Prostate gland (tissue), 2 donors: ENCODE data around the gene PPFIA3. TPM values are rescaled to one million over a fixed set of nuclear protein-coding genes. Genes with fewer than 3 reads are reported as not detected.
A peak's percentile ranks its signal among the peaks of the same experiment; 100 is the strongest.
"Not testable (repeated sequence)": the region's sequence is repeated elsewhere in the genome, so short reads cannot be mapped to it uniquely, and the experiment has no call there.

Source experiments
- DNase-seq: peaks from one replicate; pipeline ENCODE4 v3.0.0-alpha.2; 2019; ENCODE audit warnings: low spot score
- H3K27ac ChIP-seq, 2 donors: fragments of 200-600 bp; sonication (generic); 2 replicates each; pipeline ENCODE4 v1.5.1; 2017 to 2019
- H3K27me3 ChIP-seq: fragments of 200-600 bp; sonication (generic); replicated peaks from 2 replicates; pipeline ENCODE4 v1.5.1; 2019; ENCODE audit not compliant: insufficient read depth
- H3K36me3 ChIP-seq, 2 donors: fragments of 200-600 bp; sonication (generic); 1 replicate in 1 of 2; 2 replicates in 1 of 2; pipeline versions ENCODE4 v1.5.1 to v1.8.1; 2017 to 2019
- H3K4me1 ChIP-seq: fragments of 200-600 bp; sonication (generic); replicated peaks from 2 replicates; pipeline ENCODE4 v1.5.1; 2019
- H3K4me3 ChIP-seq, 2 donors: fragments of 200-600 bp; sonication (generic); 2 replicates each; pipeline ENCODE4 v1.5.1; 2017 to 2019
- H3K9me3 ChIP-seq: fragments of 200-600 bp; sonication (generic); 2 replicates; pipeline ENCODE4 v1.5.1; 2017
- POLR2A ChIP-seq: fragments of 450-650 bp; IDR thresholded peaks from one replicate; pipeline ENCODE4 v1.6.1; 2016; ENCODE audit warnings: antibody characterized with exemption, mild to moderate bottlenecking
- POLR2AphosphoS5 ChIP-seq: sonication (generic); formaldehyde crosslinking; IDR thresholded peaks from one replicate; pipeline ENCODE4 v1.6.1; 2017; ENCODE audit warnings: antibody characterized with exemption
- WGBS: methylation state at CpG from one replicate; pipeline ENCODE4 v1.1.5; 2018; 5-methylcytosine and 5-hydroxymethylcytosine counted together
- intact Hi-C: fragments of 100-400 bp; cut with DNase I; formaldehyde crosslinking; loops from one replicate; pipeline ENCODE4 v1.14.2; 2022
- total RNA-seq, 2 donors: library from RNA; depleted of rRNA; stranded (reverse); fragments of >200 nt; gene quantifications; one replicate each; pipeline ENCODE4 v1.1.0, GENCODE V29; 2016
- TF ChIP-seq, protein P1 (sequence below), 4 experiments: fragments of 200-600 bp in 2 of 4; fragments of 450-650 bp in 2 of 4; sonication (generic) in 2 of 4; IDR thresholded peaks; 1 replicate in 3 of 4; 2 replicates in 1 of 4; pipeline ENCODE4 v1.5.1; 2016 to 2019; ENCODE audit warnings: antibody characterized with exemption in 4 of 4, mild to moderate bottlenecking in 2 of 4, moderate library complexity in 2 of 4

PPFIA3 gene
- total RNA-seq, 2 donors from 2014 or later, result 12.3 to 18.2 TPM

DNA sequence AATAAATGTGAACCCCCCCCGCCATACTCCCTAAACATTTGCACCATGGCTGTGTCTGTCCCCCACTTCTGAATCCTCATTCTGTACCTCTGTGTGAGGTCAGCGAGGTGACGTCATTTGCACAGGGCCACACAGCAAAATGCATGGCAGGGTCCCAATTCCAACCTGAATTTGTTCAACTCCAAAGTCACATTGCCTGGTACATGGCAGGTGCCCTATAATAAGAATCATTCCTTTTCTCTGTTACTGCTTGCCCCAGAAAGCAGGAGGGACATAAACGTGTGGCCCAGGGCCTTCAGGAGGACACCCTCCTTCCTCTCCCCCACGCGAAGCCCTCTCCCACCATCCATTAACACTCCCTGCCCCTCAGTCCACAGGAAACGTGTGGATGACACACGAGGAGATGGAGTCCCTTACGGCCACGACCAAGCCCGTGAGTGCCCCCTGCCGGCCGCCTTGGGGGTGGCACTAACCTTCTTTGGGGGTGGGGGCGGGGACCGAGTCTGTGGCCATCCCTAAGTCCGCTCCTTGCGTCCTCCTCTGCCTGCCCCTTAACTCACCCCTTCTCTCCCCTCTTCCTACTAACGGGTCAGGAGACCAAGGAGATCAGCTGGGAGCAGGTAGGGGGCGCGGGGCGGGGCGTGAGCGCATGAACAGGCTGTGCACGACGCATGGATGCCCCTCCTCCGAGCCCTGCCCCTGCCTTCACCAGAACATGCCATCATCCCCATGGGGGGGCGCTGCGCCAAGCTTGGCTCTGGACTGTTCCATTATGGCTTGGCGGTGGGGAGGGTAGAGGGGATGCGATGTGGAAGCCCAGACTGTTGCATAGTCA is 26.4 kb downstream of the PPFIA3 start:
- 8% methylated on average over 30 of the region's 30 CpGs for WGBS
- no peak overlapping the region for H3K4me3 ChIP-seq
- TF ChIP-seq POLR2AphosphoS5, result peak; percentile 43
- TF ChIP-seq, protein P1, sequence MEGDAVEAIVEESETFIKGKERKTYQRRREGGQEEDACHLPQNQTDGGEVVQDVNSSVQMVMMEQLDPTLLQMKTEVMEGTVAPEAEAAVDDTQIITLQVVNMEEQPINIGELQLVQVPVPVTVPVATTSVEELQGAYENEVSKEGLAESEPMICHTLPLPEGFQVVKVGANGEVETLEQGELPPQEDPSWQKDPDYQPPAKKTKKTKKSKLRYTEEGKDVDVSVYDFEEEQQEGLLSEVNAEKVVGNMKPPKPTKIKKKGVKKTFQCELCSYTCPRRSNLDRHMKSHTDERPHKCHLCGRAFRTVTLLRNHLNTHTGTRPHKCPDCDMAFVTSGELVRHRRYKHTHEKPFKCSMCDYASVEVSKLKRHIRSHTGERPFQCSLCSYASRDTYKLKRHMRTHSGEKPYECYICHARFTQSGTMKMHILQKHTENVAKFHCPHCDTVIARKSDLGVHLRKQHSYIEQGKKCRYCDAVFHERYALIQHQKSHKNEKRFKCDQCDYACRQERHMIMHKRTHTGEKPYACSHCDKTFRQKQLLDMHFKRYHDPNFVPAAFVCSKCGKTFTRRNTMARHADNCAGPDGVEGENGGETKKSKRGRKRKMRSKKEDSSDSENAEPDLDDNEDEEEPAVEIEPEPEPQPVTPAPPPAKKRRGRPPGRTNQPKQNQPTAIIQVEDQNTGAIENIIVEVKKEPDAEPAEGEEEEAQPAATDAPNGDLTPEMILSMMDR (IDR thresholded peaks at IDR 0.05), result peak; percentile 75 to 92 (median 79)
- TF ChIP-seq POLR2A, result no peak

DNA sequence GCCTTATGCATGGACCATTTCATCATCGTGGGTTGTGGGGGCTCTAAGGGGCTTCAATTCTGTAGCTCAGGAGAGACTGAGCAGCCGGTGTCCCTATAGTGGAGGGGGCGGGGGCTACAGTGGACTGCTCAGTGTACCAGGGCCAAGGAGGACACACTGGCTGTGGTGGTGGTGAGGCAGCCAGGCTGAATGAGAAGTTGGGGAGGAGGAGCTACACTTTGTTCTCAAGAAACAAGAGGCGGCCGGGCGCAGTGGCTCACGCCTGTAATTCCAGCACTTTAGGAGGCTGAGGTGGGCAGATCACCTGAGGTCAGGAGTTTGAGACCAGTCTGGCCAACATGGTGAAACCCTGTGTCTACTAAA is 27.0 kb downstream of the PPFIA3 start:
- H3K4me1 ChIP-seq, result peaks cover 13% of the 10 kb centered on the region
- 28% methylated on average over 7 of the region's 7 CpGs for WGBS
- intact Hi-C loops, result loop anchor here (5.0 kb wide), 2 partner anchors 49 to 51 kb away; no protein-coding TSS in a partner anchor
- H3K27ac ChIP-seq, result peak overlapping the region; percentile 26 to 33
- not testable (repeated sequence) for H3K36me3 ChIP-seq, H3K27me3 ChIP-seq, DNase-seq, H3K9me3 ChIP-seq, H3K4me3 ChIP-seq

More for the DNA sequence above, 26.4 kb downstream of the PPFIA3 start:
- DNase-seq, result peak; percentile 67
- Histone ChIP-seq H3K27me3 (no peaks in the 10 kb centered on the region), H3K4me1 (peaks cover 13% of the 10 kb centered on the region), H3K27ac (peak overlapping the region in 1 of 2 donors; percentile 33), H3K9me3 (no peaks in the 10 kb centered on the region), H3K36me3 (no peaks in the 10 kb centered on the region)
- intact Hi-C loops, result loop anchor here (5.0 kb wide), 2 partner anchors 48 to 52 kb away; no protein-coding TSS in a partner anchor

DNA sequence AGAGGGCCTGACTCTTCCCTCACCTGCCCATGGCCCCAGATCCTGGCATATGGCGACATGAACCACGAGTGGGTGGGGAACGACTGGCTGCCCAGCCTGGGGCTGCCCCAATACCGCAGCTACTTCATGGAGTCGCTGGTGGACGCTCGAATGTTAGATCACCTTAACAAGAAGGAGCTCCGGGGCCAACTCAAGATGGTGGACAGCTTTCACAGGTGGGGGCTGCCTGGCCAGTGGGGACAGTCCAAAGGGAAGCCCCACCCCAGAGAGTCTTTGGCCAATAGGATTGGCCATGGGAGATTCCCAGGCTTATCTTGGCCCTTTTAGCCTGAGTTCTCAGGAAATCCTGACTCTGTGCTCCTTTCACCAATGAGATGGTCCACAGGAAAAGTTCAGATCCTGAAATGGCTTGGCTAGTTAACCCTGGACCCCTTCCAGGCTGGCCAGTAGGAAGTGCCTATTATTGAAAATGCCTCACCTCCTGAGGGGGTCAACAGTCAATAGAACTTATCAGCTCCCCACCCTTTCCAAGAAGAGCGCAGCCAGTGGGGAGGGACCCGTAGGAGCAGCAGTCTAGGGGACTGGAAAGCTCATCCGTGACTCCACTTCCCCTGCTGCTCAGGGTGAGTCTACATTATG is 28.8 kb downstream of the PPFIA3 start:
- Histone ChIP-seq H3K4me1 (peaks cover 13% of the 10 kb centered on the region), H3K36me3 (no peaks in the 10 kb centered on the region), H3K9me3 (no peaks in the 10 kb centered on the region), H3K27me3 (no peaks in the 10 kb centered on the region), H3K4me3 (peak overlapping the region; percentile 73 to 77), H3K27ac (peak overlapping the region; percentile 90 to 97)
- DNase-seq, result no peak
- TF ChIP-seq, protein P1 (IDR thresholded peaks at IDR 0.05), result no peak
- TF ChIP-seq POLR2AphosphoS5 (no peak), POLR2A (no peak)
- 71% methylated on average over 11 of the region's 11 CpGs for WGBS
- intact Hi-C loops, result loop anchor here (5.0 kb wide), 2 partner anchors 49 to 51 kb away; no protein-coding TSS in a partner anchor

DNA sequence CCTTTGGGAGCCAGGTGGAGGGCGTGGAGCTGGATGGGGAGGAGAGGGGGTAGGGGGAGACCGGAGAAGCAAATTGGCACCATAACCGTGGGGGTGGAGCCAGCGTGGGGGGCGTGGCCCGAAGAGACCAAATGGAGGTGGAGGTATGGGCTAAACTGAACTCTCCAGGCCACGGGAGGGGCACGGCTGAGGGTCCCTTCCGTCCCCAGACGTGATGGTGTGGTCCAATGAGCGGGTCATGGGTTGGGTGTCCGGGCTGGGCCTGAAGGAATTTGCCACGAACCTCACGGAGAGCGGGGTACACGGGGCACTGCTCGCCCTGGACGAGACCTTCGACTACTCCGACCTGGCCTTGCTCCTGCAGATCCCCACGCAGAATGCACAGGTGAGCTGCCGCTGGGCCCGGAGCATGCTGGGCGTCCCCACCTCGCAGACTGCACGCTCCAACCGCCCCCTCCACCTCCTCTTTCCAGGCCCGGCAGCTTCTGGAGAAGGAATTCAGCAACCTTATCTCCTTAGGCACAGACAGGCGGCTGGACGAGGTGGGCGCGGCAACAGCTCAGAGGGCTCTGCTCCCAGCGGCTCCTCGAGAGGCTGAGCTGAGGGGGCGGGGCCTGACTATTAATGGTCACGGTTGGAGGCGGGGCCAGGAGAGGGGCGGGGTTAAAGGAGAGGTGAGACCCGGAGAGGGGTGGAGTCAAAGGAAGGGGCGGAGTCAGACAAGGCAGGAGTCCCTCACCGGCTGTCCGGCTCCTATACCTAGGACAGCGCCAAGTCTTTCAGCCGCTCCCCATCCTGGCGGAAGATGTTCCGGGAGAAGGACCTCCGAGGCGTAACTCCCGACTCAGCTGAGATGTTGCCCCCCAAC is 29.7 kb downstream of the PPFIA3 start:
- WGBS, result 1% methylated on average over 49 of the region's 49 CpGs
- intact Hi-C loops, result loop anchor here (5.0 kb wide), 2 partner anchors 48 to 52 kb away; no protein-coding TSS in a partner anchor
- peak overlapping the region; percentile 90 to 97 for H3K27ac ChIP-seq
- H3K27me3 ChIP-seq, result no peaks in the 10 kb centered on the region
- DNase-seq, result peak; percentile 99
- peaks cover 13% of the 10 kb centered on the region for H3K4me1 ChIP-seq
- H3K9me3 ChIP-seq, result no peaks in the 10 kb centered on the region
- no peaks in the 10 kb centered on the region for H3K36me3 ChIP-seq
- peak; percentile 96 for TF ChIP-seq POLR2AphosphoS5
- TF ChIP-seq POLR2A, result peak; percentile 96
- TF ChIP-seq, protein P1 (IDR thresholded peaks at IDR 0.05), result peak in 1 of 4 experiments; percentile 29
- H3K4me3 ChIP-seq, result peak overlapping the region; percentile 73 to 77
